ENCODE measurements around the gene TRIM44. TPM values are rescaled to one million over a fixed set of nuclear protein-coding genes. Genes with fewer than 3 reads are reported as not detected.

The TRIM44 gene
- total and polyA plus RNA-seq, 4 donors = 3.7 to 15.1 (median 10.4) TPM

DNA sequence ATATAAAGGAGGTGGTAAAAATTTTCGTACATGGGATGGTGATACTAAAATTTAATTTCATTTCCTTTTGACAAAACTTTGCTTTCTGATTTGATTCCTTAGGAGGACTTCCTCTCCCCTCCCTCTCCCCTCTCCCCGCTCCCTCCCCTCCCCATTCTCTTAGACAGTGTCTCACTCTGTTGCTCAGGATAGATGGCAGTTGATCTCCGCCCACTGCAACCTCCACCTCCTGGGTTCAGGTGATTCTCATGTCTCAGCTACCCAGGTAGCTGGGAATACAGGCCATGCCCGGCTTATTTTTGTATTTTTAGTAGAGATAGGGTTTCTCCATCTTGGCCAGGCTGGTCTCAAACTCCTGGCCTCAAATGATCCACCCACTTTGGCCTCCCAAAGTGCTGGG, 15.9 kb downstream of the TRIM44 start (continued):
- TF ChIP-seq, protein P1, sequence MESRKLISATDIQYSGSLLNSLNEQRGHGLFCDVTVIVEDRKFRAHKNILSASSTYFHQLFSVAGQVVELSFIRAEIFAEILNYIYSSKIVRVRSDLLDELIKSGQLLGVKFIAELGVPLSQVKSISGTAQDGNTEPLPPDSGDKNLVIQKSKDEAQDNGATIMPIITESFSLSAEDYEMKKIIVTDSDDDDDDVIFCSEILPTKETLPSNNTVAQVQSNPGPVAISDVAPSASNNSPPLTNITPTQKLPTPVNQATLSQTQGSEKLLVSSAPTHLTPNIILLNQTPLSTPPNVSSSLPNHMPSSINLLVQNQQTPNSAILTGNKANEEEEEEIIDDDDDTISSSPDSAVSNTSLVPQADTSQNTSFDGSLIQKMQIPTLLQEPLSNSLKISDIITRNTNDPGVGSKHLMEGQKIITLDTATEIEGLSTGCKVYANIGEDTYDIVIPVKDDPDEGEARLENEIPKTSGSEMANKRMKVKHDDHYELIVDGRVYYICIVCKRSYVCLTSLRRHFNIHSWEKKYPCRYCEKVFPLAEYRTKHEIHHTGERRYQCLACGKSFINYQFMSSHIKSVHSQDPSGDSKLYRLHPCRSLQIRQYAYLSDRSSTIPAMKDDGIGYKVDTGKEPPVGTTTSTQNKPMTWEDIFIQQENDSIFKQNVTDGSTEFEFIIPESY (IDR thresholded peaks at IDR 0.05) = no peak
- TF ChIP-seq NR2F2 (IDR thresholded peaks at IDR 0.05) (no peak), JUND (IDR thresholded peaks at IDR 0.05) (no peak), HNF4G (IDR thresholded peaks at IDR 0.05) (no peak)
- TF ChIP-seq, protein P2, sequence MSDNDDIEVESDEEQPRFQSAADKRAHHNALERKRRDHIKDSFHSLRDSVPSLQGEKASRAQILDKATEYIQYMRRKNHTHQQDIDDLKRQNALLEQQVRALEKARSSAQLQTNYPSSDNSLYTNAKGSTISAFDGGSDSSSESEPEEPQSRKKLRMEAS (IDR thresholded peaks at IDR 0.05) = no peak
- TF ChIP-seq, protein P3, sequence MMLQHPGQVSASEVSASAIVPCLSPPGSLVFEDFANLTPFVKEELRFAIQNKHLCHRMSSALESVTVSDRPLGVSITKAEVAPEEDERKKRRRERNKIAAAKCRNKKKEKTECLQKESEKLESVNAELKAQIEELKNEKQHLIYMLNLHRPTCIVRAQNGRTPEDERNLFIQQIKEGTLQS (IDR thresholded peaks at IDR 0.05) = no peak

DNA sequence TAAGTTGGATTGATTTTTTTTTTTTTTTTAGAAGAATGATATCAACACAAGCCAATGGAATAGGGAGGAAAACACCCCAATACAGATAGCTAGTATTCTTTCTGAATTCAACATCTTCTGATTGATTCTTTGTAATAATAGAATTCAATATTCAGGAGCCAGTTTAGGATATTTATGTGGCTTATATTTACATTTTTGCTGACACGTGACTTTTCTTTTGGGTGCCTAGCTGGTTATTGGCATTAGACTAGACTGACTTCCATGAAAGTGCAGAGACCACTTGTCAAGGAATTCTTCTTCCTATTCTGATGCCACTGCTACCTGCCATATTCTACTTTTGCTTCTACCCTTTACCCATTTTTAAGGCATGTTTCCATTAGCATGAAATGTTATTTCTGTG, 16.4 kb downstream of the TRIM44 start:
- no peak overlapping the region for H3K9ac ChIP-seq (ENCODE audit: low read depth in 1 of 2, low read length in 2 of 2)
- no peaks in the 10 kb centered on the region for H3K27me3 ChIP-seq (ENCODE audit: control insufficient read depth in 4 of 4, insufficient read depth in 4 of 4, low read length in 3 of 4)
- H3K27ac ChIP-seq (ENCODE audit: low read depth in 1 of 2, low read length in 2 of 2) = no peak overlapping the region
- no peak for DNase-seq (ENCODE audit: low spot score)
- TF ChIP-seq HNF4G (IDR thresholded peaks at IDR 0.05) = no peak
- TF ChIP-seq FOXA1 (IDR thresholded peaks at IDR 0.05) = no peak
- no peak for TF ChIP-seq GABPA (IDR thresholded peaks at IDR 0.05 in 1 of 2, conservative IDR thresholded peaks at IDR 0.05 in 1 of 2)
- TF ChIP-seq JUND (IDR thresholded peaks at IDR 0.05) = no peak
- TF ChIP-seq, protein P2 (IDR thresholded peaks at IDR 0.05) = no peak
- no peak for TF ChIP-seq TAF1 (conservative IDR thresholded peaks at IDR 0.05)
- no peak for TF ChIP-seq SP1 (IDR thresholded peaks at IDR 0.05)
- TF ChIP-seq HNF4A (conservative IDR thresholded peaks at IDR 0.05) = no peak
- TF ChIP-seq, protein P4, sequence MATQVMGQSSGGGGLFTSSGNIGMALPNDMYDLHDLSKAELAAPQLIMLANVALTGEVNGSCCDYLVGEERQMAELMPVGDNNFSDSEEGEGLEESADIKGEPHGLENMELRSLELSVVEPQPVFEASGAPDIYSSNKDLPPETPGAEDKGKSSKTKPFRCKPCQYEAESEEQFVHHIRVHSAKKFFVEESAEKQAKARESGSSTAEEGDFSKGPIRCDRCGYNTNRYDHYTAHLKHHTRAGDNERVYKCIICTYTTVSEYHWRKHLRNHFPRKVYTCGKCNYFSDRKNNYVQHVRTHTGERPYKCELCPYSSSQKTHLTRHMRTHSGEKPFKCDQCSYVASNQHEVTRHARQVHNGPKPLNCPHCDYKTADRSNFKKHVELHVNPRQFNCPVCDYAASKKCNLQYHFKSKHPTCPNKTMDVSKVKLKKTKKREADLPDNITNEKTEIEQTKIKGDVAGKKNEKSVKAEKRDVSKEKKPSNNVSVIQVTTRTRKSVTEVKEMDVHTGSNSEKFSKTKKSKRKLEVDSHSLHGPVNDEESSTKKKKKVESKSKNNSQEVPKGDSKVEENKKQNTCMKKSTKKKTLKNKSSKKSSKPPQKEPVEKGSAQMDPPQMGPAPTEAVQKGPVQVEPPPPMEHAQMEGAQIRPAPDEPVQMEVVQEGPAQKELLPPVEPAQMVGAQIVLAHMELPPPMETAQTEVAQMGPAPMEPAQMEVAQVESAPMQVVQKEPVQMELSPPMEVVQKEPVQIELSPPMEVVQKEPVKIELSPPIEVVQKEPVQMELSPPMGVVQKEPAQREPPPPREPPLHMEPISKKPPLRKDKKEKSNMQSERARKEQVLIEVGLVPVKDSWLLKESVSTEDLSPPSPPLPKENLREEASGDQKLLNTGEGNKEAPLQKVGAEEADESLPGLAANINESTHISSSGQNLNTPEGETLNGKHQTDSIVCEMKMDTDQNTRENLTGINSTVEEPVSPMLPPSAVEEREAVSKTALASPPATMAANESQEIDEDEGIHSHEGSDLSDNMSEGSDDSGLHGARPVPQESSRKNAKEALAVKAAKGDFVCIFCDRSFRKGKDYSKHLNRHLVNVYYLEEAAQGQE (IDR thresholded peaks at IDR 0.05) = no peak
- TF ChIP-seq, protein P3 (IDR thresholded peaks at IDR 0.05) = no peak
- TF ChIP-seq FOXA2 (IDR thresholded peaks at IDR 0.05) = no peak
- TF ChIP-seq, protein P1 (IDR thresholded peaks at IDR 0.05) = no peak
- no peak for TF ChIP-seq RXRA (IDR thresholded peaks at IDR 0.05)
- no peak for TF ChIP-seq RAD21 (IDR thresholded peaks at IDR 0.05)
- peaks cover 2 to 27% (median 25%) of the 10 kb centered on the region in 4 donors for H3K4me1 ChIP-seq (ENCODE audit: control insufficient read depth in 4 of 4, insufficient read depth in 4 of 4, low read length in 3 of 4)
- H3K36me3 ChIP-seq (ENCODE audit: control insufficient read depth in 4 of 4, insufficient read depth in 3 of 4, low read depth in 1 of 4, low read length in 3 of 4) = no peaks in the 10 kb centered on the region
- WGBS = 98% methylated on average over 1 of the region's 1 CpG
- no peaks in the 10 kb centered on the region for H3K9me3 ChIP-seq (ENCODE audit: control insufficient read depth in 4 of 4, low read length in 3 of 4)
- no peak overlapping the region for H3K4me3 ChIP-seq (ENCODE audit: low read depth in 1 of 3, low read length in 3 of 3)
